PC-3 (cell line): ENCODE results near the gene CUTA. TPM values are rescaled to one million over a fixed set of nuclear protein-coding genes. Genes with fewer than 3 reads are reported as not detected.

Experiments used
- ATAC-seq: fragments of 200-7000 bp; cut with Tn5 transposase; 2 replicates; pipeline ENCODE4 v1.9.1; 2020; ENCODE audit warnings: mild to moderate bottlenecking, moderate library complexity
- Bru-seq: library from RNA; stranded (reverse); fragments of 400-500 nt; gene quantifications from one replicate; lab custom pipeline; 2021; lab: Mats Ljungman, UMichigan
- BruChase-seq, 2 experiments: library from RNA; stranded (reverse); fragments of 400-500 nt; gene quantifications; one replicate each; lab custom pipeline; 2021; lab: Mats Ljungman, UMichigan
- BruUV-seq: library from RNA; stranded (reverse); fragments of 400-500 nt; replicated peaks from 2 replicates; lab custom pipeline; 2021; lab: Mats Ljungman, UMichigan
- CTCF ChIA-PET: fragments of 300-600 bp; sonication (Branson Sonifier 250); formaldehyde crosslinking; loops from one replicate; lab custom pipeline; 2022; ENCODE audit warnings: antibody characterized with exemption; lab: Charles Lee
- POLR2A ChIA-PET: fragments of 300-600 bp; sonication (Branson Sonifier 250); formaldehyde crosslinking; loops from one replicate; lab custom pipeline; 2022; ENCODE audit warnings: antibody characterized with exemption; ENCODE audit not compliant: unreplicated experiment; lab: Charles Lee
- DNase-seq: peaks from one replicate; pipeline ENCODE4 v3.0.0-alpha.2; 2015
- H2AFZ ChIP-seq: fragments of 300-600 bp; sonication (generic); 2 replicates; pipeline ENCODE4 v1.6.0; 2016; ENCODE audit warnings: antibody characterized with exemption, low read length
- H3F3A ChIP-seq: fragments of 300-600 bp; sonication (generic); one replicate; pipeline ENCODE4 v1.6.0; 2017; ENCODE audit warnings: antibody characterized with exemption, low read length, control low read depth, mild to moderate bottlenecking; ENCODE audit not compliant: unreplicated experiment
- H3K27ac ChIP-seq: fragments of 300-600 bp; sonication (generic); 2 replicates; pipeline ENCODE4 v1.5.1; 2016; ENCODE audit warnings: mild to moderate bottlenecking, low read length
- H3K27me3 ChIP-seq: fragments of 300-600 bp; sonication (generic); 2 replicates; pipeline ENCODE4 v1.6.1; 2016; ENCODE audit warnings: low read length, mixed read lengths
- H3K36me3 ChIP-seq: fragments of 300-600 bp; sonication (generic); 2 replicates; pipeline ENCODE4 v1.6.1; 2016; ENCODE audit warnings: low read depth, mixed run types, low read length, mixed read lengths
- H3K4me1 ChIP-seq: fragments of 300-600 bp; sonication (generic); 2 replicates; pipeline ENCODE4 v1.5.1; 2016; ENCODE audit warnings: low read length; ENCODE audit not compliant: insufficient read depth
- H3K4me2 ChIP-seq: fragments of 300-600 bp; sonication (generic); 2 replicates; pipeline ENCODE4 v1.6.0; 2016; ENCODE audit warnings: low read length
- H3K4me3 ChIP-seq: fragments of 300-600 bp; sonication (generic); 2 replicates; pipeline ENCODE4 v1.5.1; 2016; ENCODE audit warnings: mild to moderate bottlenecking, low read length, mixed read lengths
- H3K79me2 ChIP-seq: fragments of 300-600 bp; sonication (generic); 2 replicates; pipeline ENCODE4 v1.6.1; 2017; ENCODE audit warnings: low read length, mixed read lengths
- H3K9ac ChIP-seq: fragments of 300-600 bp; sonication (generic); 2 replicates; pipeline ENCODE4 v1.6.0; 2016; ENCODE audit warnings: mild to moderate bottlenecking, low read length
- H3K9me2 ChIP-seq: fragments of 300-600 bp; sonication (generic); replicated peaks from 2 replicates; pipeline ENCODE4 v1.6.1; 2016; ENCODE audit warnings: mixed run types, low read length, mixed read lengths
- H3K9me3 ChIP-seq: fragments of 300-600 bp; sonication (generic); 2 replicates; pipeline ENCODE4 v1.6.1; 2016; ENCODE audit warnings: low read length, mixed read lengths
- H4K20me1 ChIP-seq: fragments of 300-600 bp; sonication (generic); 2 replicates; pipeline ENCODE4 v1.6.1; 2016; ENCODE audit warnings: low read length, mixed read lengths
- CTCF ChIP-seq: fragments of 300-600 bp; sonication (generic); conservative IDR thresholded peaks from 2 replicates; pipeline ENCODE4 v1.5.1; 2017; ENCODE audit warnings: antibody characterized with exemption, low read depth, mild to moderate bottlenecking, low read length
- EZH2 ChIP-seq: fragments of 300-600 bp; sonication (generic); IDR thresholded peaks from one replicate; pipeline ENCODE4 v1.6.1; 2017; ENCODE audit warnings: antibody characterized with exemption, mild to moderate bottlenecking, low read length; ENCODE audit not compliant: unreplicated experiment
- EZH2phosphoT487 ChIP-seq: fragments of 300-600 bp; sonication (generic); IDR thresholded peaks from 2 replicates; pipeline ENCODE4 v1.6.1; 2018; ENCODE audit warnings: mild to moderate bottlenecking, antibody characterized with exemption, low read length, borderline replicate concordance
- intact Hi-C: fragments of 100-400 bp; cut with micrococcal nuclease; formaldehyde crosslinking; loops from 2 replicates; pipeline ENCODE4 v1.9.0; 2023
- long read RNA-seq: library from polyadenylated mRNA; unstranded; transcript quantifications from one replicate; pipeline ENCODE4 v2.0.0, GENCODE V29; 2021; ENCODE audit not compliant: unreplicated experiment
- total RNA-seq: library from RNA; depleted of rRNA; stranded (reverse); fragments of >200 nt; gene quantifications from 2 replicates; pipeline ENCODE4 v1.2.3, GENCODE V29; 2014; rRNA removed

CUTA gene
- 227 and 242 TPM in 2 replicates for total RNA-seq
- percentile 95 among the genes with signal in this experiment for Bru-seq, nascent RNA
- percentile 99 among the genes with signal in this experiment for BruChase-seq, experiment 1, labeled RNA remaining after a 6-hour chase
- percentile 96 among the genes with signal in this experiment for BruChase-seq, experiment 2, labeled RNA remaining after a 2-hour chase
- long read RNA-seq, transcript CUTA-203 (6 exons, 937 nt): minor isoform, 33 of 181 reads
- long read RNA-seq, transcript CUTA-210 (6 exons, 769 nt): major isoform, 62 of 181 reads
- long read RNA-seq, transcript CUTA-214 (6 exons, 661 nt): minor isoform, 21 of 181 reads
- long read RNA-seq, transcript CUTA-205 (5 exons, 1,054 nt): minor isoform, 52 of 181 reads
- long read RNA-seq, partial matches to known transcripts: 2 of 181 reads
- long read RNA-seq, other reads (novel, unspliced or antisense): 10 of 181 reads

GRCh38 chr6:33417903-33418689, at the start of gene CUTA:
CUTA (minus strand) TSS chr6:33418107; CDS start chr6:33418000, 107 bp downstream.
- peak within 1 kb of the TSS; percentile 99 for H3K4me2 ChIP-seq

GRCh38 chr6:33467091-33467490, 49.2 kb upstream of the CUTA start:
- TF ChIP-seq CTCF (no peak), EZH2 (no peak), EZH2phosphoT487 (no peak)
- no peaks in the 10 kb centered on the region for H3K79me2 ChIP-seq
- ATAC-seq: no peak
- ChIA-PET CTCF (no interaction called here), POLR2A (no interaction called here)
- no peaks in the 10 kb centered on the region for H4K20me1 ChIP-seq
- intact Hi-C loops: no loop called here
- no peak overlapping the region for H3K9ac ChIP-seq
- H3K4me1 ChIP-seq: no peaks in the 10 kb centered on the region
- no peaks in the 10 kb centered on the region for H3F3A ChIP-seq
- H3K27me3 ChIP-seq: no peaks in the 10 kb centered on the region
- H3K9me2 ChIP-seq: no peaks in the 10 kb centered on the region
- H2AFZ ChIP-seq: no peak overlapping the region
- H3K9me3 ChIP-seq: no peaks in the 10 kb centered on the region
- BruUV-seq: no TSS peak
- no peak overlapping the region for H3K27ac ChIP-seq
- H3K4me3 ChIP-seq: no peak overlapping the region
- H3K36me3 ChIP-seq: no peaks in the 10 kb centered on the region
- H3K4me2 ChIP-seq: no peak overlapping the region
- no peak for DNase-seq

More at GRCh38 chr6:33417903-33418689, at the start of gene CUTA:
- Histone ChIP-seq H3K36me3 (peaks cover 18% of the 10 kb centered on the region; the same call in 1 of the 2 replicates), H3K4me1 (peaks cover 28% of the 10 kb centered on the region), H3K79me2 (peaks cover 27% of the 10 kb centered on the region), H3F3A (no peaks in the 10 kb centered on the region), H3K4me3 (peak within 1 kb of the TSS; percentile 81), H3K9me3 (no peaks in the 10 kb centered on the region), H3K9me2 (no peaks in the 10 kb centered on the region), H3K27ac (peak within 1 kb of the TSS; percentile 82), H3K27me3 (no peaks in the 10 kb centered on the region), H3K9ac (peak within 1 kb of the TSS; percentile 86), H2AFZ (peak within 1 kb of the TSS; percentile 91), H4K20me1 (no peaks in the 10 kb centered on the region)
- ChIA-PET POLR2A (interaction anchor here (0.6 kb wide), 2 partner anchors 649 to 823 kb away, joined by 3 to 6 read pairs; no protein-coding TSS in a partner anchor), CTCF (interaction anchor here (0.7 kb wide), 1 partner anchor 1119 kb away, joined by 3 read pairs; no protein-coding TSS in a partner anchor)
- ATAC-seq: peak; percentile 90
- intact Hi-C loops: loop anchor here (1.0 to 10.0 kb wide), 2 partner anchors 8 to 213 kb away; partner anchors contain the start of genes HSD17B8, RING1, RXRB and SLC39A7
- peak; percentile 99 for DNase-seq
- TF ChIP-seq EZH2phosphoT487 (no peak), EZH2 (no peak), CTCF (peak; percentile 65)
- BruUV-seq: no TSS peak
